DND-41 (cell line): ENCODE results near the gene MSGN1.

ENCODE experiments used
- ATAC-seq: fragments of 200-7000 bp; cut with Tn5 transposase; 3 replicates; pipeline ENCODE4 v1.9.1; 2021; ENCODE audit warnings: low read depth; ENCODE audit not compliant: insufficient read depth
- DNase-seq: peaks from one replicate; pipeline ENCODE4 v3.0.0-alpha.2; 2020
- H2AFZ ChIP-seq: 2 replicates; pipeline ENCODE4 v1.6.0; 2012; ENCODE audit warnings: low read depth, low read length
- H3K27ac ChIP-seq: 2 replicates; pipeline ENCODE4 v1.5.1; 2012; ENCODE audit warnings: low read length, inconsistent platforms
- H3K27me3 ChIP-seq: fragments of 200-600 bp; sonication (generic); 2 replicates; pipeline ENCODE4 v1.6.0; 2012; ENCODE audit warnings: low read length, mild to moderate bottlenecking, inconsistent platforms; ENCODE audit not compliant: insufficient read depth, poor library complexity
- H3K36me3 ChIP-seq: 2 replicates; pipeline ENCODE4 v1.5.1; 2012; ENCODE audit warnings: low read length, inconsistent platforms; ENCODE audit not compliant: insufficient read depth
- H3K4me1 ChIP-seq: 2 replicates; pipeline ENCODE4 v1.5.1; 2012; ENCODE audit warnings: mild to moderate bottlenecking, low read length; ENCODE audit not compliant: insufficient read depth
- H3K4me2 ChIP-seq: 2 replicates; pipeline ENCODE4 v1.6.0; 2012; ENCODE audit warnings: mild to moderate bottlenecking, moderate library complexity, low read length, inconsistent platforms; ENCODE audit not compliant: insufficient read depth
- H3K4me3 ChIP-seq, 2 experiments: fragments of 200-600 bp in 1 of 2; shearing (Covaris generic) in 1 of 2; 2 replicates each; pipeline ENCODE4 v1.5.1; 2012 to 2016; ENCODE audit warnings: inconsistent platforms in 2 of 2, low read length in 2 of 2, mild to moderate bottlenecking in 2 of 2, low read depth in 1 of 2, moderate library complexity in 1 of 2
- H3K79me2 ChIP-seq: 2 replicates; pipeline ENCODE4 v1.6.0; 2012; ENCODE audit warnings: low read length, inconsistent platforms; ENCODE audit not compliant: insufficient read depth
- H3K9ac ChIP-seq: 2 replicates; pipeline ENCODE4 v1.6.0; 2012; ENCODE audit warnings: low read depth, mild to moderate bottlenecking, inconsistent platforms, low read length, moderate library complexity
- H3K9me3 ChIP-seq: 2 replicates; pipeline ENCODE4 v1.5.1; 2012; ENCODE audit warnings: low read length, moderate library complexity, mild to moderate bottlenecking, inconsistent platforms; ENCODE audit not compliant: insufficient read depth, severe bottlenecking
- H4K20me1 ChIP-seq: 2 replicates; pipeline ENCODE4 v1.6.0; 2012; ENCODE audit warnings: low read length; ENCODE audit not compliant: insufficient read depth
- EZH2 ChIP-seq: IDR thresholded peaks from 3 replicates; pipeline ENCODE4 v1.6.1; 2012; ENCODE audit warnings: borderline replicate concordance, low read depth, mild to moderate bottlenecking, moderate library complexity, low read length, inconsistent platforms; ENCODE audit not compliant: severe bottlenecking
- TF ChIP-seq, protein P1 (sequence below): IDR thresholded peaks from 2 replicates; pipeline ENCODE4 v1.5.1; 2012; ENCODE audit warnings: borderline replicate concordance, low read length, moderate library complexity, mild to moderate bottlenecking; ENCODE audit not compliant: poor library complexity, severe bottlenecking; ENCODE audit errors: extremely low read depth

Gene MSGN1

DNA sequence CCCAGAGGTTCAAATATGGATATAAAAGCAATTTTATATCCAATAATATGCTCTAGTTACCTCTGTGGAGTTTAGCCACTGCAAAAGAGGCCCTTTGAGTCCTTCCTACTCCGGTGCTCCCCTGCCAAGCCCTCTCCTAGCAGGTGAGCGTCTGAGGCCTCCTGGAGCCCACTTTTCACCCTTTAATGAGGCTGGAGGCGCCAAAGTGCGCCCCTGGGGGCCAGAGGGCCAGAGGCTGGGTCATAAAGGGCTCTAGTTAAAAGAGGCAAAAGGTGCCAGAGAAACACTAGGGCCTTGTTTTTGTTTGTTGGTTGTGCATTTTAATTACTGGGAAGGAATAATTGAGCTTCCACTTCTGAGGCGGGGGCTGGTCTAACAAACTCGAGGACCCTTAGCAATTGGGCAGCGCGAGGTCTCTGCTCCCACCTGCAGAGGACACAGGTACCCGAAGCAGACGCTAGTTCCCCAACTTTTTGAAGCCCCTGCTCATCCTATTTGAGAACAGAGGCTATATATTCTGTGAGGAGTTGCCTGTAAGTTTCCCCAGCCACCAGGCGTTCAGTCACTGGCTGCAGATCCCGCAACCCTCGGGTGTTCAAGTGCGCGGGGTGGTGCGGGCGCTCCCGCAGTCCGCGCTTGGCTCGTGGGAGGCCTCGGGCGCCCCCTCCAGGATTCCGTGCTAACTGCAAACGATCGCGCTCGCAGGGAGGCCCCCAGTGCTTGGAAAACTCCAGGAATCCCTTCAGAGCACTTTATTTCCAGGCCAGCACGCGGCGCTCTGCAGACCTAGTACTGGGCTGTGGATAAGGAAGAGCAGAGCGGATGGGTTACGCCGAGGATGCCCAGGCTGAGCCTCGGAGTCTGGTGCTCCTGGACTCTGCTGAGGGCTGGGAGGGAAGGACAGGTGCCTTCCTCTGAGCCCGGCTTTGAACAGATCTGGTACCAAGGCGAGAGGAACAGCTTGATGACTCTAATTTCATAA is 14.1 kb downstream of the MSGN1 start:
- H3K36me3 ChIP-seq: no peaks in the 10 kb centered on the region
- peaks cover 18% of the 10 kb centered on the region for H3K27me3 ChIP-seq
- H3K9me3 ChIP-seq: no peaks in the 10 kb centered on the region
- no peaks in the 10 kb centered on the region for H3K4me1 ChIP-seq
- TF ChIP-seq, protein P1, sequence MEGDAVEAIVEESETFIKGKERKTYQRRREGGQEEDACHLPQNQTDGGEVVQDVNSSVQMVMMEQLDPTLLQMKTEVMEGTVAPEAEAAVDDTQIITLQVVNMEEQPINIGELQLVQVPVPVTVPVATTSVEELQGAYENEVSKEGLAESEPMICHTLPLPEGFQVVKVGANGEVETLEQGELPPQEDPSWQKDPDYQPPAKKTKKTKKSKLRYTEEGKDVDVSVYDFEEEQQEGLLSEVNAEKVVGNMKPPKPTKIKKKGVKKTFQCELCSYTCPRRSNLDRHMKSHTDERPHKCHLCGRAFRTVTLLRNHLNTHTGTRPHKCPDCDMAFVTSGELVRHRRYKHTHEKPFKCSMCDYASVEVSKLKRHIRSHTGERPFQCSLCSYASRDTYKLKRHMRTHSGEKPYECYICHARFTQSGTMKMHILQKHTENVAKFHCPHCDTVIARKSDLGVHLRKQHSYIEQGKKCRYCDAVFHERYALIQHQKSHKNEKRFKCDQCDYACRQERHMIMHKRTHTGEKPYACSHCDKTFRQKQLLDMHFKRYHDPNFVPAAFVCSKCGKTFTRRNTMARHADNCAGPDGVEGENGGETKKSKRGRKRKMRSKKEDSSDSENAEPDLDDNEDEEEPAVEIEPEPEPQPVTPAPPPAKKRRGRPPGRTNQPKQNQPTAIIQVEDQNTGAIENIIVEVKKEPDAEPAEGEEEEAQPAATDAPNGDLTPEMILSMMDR: no peak
- TF ChIP-seq EZH2: no peak
- no peaks in the 10 kb centered on the region for H4K20me1 ChIP-seq
- H2AFZ ChIP-seq: no peak overlapping the region
- H3K79me2 ChIP-seq: no peaks in the 10 kb centered on the region
- H3K4me2 ChIP-seq: no peak overlapping the region
- DNase-seq (no peak), ATAC-seq (no peak)
- no peak overlapping the region for H3K27ac ChIP-seq
- H3K4me3 ChIP-seq: no peak overlapping the region
- no peak overlapping the region for H3K9ac ChIP-seq

DNA sequence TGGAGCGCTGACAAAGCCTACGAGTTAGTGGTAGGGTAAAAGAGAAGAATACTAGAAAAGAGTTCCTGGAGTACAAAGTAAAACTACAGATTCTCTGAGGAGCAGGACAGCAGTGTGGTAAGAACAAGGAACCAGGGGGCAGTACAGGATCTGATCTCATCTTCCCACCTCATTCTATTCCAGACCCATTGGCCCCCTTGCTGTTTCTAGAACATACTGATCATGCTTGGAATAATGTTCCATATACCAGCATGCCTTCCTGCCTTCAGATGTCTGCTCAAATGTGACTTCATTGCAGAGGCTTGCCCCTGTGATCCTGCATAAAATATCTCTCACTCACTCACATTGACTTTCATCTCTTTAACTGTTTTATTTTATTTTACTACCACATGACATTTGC is 19.3 kb downstream of the MSGN1 start:
- no peak for DNase-seq
- Histone ChIP-seq H4K20me1 (no peaks in the 10 kb centered on the region), H3K9me3 (no peaks in the 10 kb centered on the region), H3K4me1 (no peaks in the 10 kb centered on the region), H3K9ac (no peak overlapping the region), H3K4me3 (no peak overlapping the region), H3K79me2 (no peaks in the 10 kb centered on the region), H3K27me3 (peaks cover 10% of the 10 kb centered on the region), H3K4me2 (no peak overlapping the region), H3K36me3 (no peaks in the 10 kb centered on the region), H3K27ac (no peak overlapping the region), H2AFZ (no peak overlapping the region)
- no peak for ATAC-seq
- TF ChIP-seq, protein P1: no peak

DNA sequence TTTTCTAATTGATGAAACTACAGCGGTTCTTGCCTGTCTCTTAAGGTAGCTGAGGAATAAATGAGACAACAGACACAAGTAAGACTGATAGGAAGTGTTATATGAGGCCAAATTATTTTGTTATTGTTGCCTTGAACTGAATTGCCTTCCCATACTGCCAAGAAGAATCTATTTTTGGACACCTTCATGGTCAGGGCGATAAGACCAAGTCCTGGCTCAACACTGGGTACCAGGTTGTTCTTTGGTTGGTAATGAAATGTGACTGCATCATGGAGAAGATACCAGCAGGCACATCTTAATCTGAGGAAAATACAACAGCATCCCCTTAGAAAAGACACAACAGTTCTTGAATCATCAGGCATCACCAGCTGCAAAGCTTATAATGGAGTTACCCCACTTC is 23.7 kb downstream of the MSGN1 start:
- Histone ChIP-seq H4K20me1 (no peaks in the 10 kb centered on the region), H3K27ac (no peak overlapping the region), H3K4me3 (no peak overlapping the region), H2AFZ (no peak overlapping the region), H3K27me3 (no peaks in the 10 kb centered on the region), H3K4me2 (no peak overlapping the region), H3K9ac (no peak overlapping the region), H3K79me2 (no peaks in the 10 kb centered on the region), H3K36me3 (no peaks in the 10 kb centered on the region), H3K4me1 (no peaks in the 10 kb centered on the region), H3K9me3 (no peaks in the 10 kb centered on the region)
- TF ChIP-seq, protein P1: no peak
- TF ChIP-seq EZH2: no peak
- ATAC-seq (no peak), DNase-seq (no peak)
